Left ventricle myocardium inferior (tissue), 1 donor: ENCODE results near the gene IGF1. TPM values are rescaled to one million over a fixed set of nuclear protein-coding genes. Genes with fewer than 3 reads are reported as not detected.
"Not testable (repeated sequence)": the region's sequence is repeated elsewhere in the genome, so short reads cannot be mapped to it uniquely, and the experiment has no call there.

ENCODE experiments used
- DNase-seq: peaks from one replicate; pipeline ENCODE4 v3.0.0-alpha.2; 2020
- H3K27ac ChIP-seq: fragments of 200-600 bp; replicated peaks from 2 replicates; pipeline ENCODE4 v1.8.0; 2021
- H3K27me3 ChIP-seq: fragments of 200-600 bp; 2 replicates; pipeline ENCODE4 v1.8.0; 2021; ENCODE audit warnings: low read depth
- H3K36me3 ChIP-seq: fragments of 200-600 bp; 2 replicates; pipeline ENCODE4 v1.8.0; 2021
- H3K4me1 ChIP-seq: fragments of 200-600 bp; 2 replicates; pipeline ENCODE4 v1.8.0; 2021
- H3K4me3 ChIP-seq: fragments of 200-600 bp; 2 replicates; pipeline ENCODE4 v1.8.0; 2021; ENCODE audit warnings: mild to moderate bottlenecking, moderate library complexity
- H3K9me3 ChIP-seq: fragments of 200-600 bp; replicated peaks from 2 replicates; pipeline ENCODE4 v1.8.0; 2021
- intact Hi-C: fragments of 100-400 bp; cut with micrococcal nuclease; formaldehyde crosslinking; loops from one replicate; pipeline ENCODE4 v1.11.0; 2022
- total RNA-seq: library from RNA; stranded (reverse); fragmentation: NEBNext Ultra II Directional; extraction: Animal tissue kit (Norgen Biotek cat#: 25700); gene quantifications from one replicate; pipeline ENCODE4 v1.2.1, GENCODE V29; 2021
- TF ChIP-seq, protein P1 (sequence below): fragments of 200-600 bp; IDR thresholded peaks from 2 replicates; pipeline ENCODE4 v1.8.0; 2021; ENCODE audit warnings: antibody characterized with exemption, mild to moderate bottlenecking, borderline replicate concordance
- donor health status: DM: no; HTN: yes; CAD: no; lungs with severe emphysema.

IGF1 gene
- total RNA-seq, 1 donor from 2014 or later, result 5.8 TPM

DNA sequence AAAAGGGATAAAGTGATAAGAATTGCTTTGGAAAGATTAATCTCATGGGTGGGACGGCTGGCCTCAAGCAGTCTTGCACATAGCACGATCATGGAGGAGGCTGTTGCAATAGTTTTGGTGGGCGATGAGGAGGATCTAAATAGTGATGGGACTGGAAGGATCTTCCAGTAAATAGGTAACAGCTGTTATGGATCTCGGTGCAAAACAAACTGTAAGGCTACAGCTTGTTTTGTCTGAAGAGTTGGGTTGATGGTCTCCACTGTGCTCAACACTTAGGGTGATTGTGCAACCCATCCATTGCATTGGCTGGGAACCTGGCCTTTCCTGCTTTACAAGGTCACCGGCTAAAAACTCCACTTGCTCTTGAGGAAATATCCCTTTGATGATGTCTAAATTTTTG is 21.0 kb downstream of the IGF1 start:
- H3K36me3 ChIP-seq, result no peaks in the 10 kb centered on the region
- H3K27ac ChIP-seq, result no peak overlapping the region
- H3K4me1 ChIP-seq, result peaks cover 6% of the 10 kb centered on the region
- H3K4me3 ChIP-seq, result no peak overlapping the region
- DNase-seq, result no peak
- no peaks in the 10 kb centered on the region for H3K9me3 ChIP-seq
- TF ChIP-seq, protein P1, sequence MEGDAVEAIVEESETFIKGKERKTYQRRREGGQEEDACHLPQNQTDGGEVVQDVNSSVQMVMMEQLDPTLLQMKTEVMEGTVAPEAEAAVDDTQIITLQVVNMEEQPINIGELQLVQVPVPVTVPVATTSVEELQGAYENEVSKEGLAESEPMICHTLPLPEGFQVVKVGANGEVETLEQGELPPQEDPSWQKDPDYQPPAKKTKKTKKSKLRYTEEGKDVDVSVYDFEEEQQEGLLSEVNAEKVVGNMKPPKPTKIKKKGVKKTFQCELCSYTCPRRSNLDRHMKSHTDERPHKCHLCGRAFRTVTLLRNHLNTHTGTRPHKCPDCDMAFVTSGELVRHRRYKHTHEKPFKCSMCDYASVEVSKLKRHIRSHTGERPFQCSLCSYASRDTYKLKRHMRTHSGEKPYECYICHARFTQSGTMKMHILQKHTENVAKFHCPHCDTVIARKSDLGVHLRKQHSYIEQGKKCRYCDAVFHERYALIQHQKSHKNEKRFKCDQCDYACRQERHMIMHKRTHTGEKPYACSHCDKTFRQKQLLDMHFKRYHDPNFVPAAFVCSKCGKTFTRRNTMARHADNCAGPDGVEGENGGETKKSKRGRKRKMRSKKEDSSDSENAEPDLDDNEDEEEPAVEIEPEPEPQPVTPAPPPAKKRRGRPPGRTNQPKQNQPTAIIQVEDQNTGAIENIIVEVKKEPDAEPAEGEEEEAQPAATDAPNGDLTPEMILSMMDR, result no peak
- intact Hi-C loops, result no loop called here
- no peaks in the 10 kb centered on the region for H3K27me3 ChIP-seq

DNA sequence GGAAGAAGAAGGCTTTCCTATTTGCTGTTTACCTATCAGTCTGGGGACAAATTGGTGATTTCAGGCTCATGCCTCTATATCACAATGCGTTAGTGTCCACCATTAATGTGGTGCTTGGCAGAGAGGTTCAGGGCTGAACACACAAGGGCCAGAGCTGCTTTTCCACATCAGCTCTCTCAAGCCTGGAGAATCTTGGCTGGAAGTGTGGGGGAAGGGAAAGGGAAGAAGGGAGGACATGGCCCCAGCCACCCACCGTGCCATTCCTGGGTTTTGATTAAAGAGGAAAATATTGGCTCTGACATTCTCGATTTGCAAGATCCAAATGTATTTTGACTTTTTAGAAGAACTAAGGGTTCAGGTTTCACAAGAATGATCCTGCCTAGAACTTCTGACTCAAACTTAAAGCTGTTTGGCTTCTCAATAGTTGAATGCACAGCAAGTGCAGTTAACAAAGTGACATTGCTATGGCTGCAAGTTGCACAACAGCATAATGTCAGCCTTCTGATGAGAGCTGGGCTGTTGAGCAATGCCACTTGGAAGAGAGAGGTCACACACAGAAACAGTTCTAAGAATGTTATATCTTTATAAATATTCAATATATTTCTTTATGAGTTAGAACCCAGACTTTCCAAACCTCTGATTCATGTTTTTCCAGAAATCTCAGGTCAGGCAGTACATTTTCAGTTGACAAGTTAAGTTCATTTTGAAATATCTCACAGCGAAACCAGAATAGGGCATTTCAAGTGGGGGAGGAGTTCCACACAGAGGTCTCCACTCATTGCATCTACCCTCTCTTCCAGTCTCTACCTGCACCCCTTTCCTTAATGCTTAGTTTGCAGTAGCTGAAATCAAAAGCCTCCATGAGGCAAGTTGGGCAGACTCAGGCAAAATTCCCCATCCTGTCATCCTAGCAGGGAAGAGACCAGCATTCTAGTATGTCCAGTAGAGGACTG is 25.3 kb downstream of the IGF1 start:
- intact Hi-C loops, result no loop called here
- no peak overlapping the region for H3K4me3 ChIP-seq
- no peaks in the 10 kb centered on the region for H3K9me3 ChIP-seq
- H3K36me3 ChIP-seq, result no peaks in the 10 kb centered on the region
- H3K4me1 ChIP-seq, result peaks cover 9% of the 10 kb centered on the region
- TF ChIP-seq, protein P1, result no peak
- no peak for DNase-seq
- H3K27ac ChIP-seq, result peak overlapping the region; percentile 54
- no peaks in the 10 kb centered on the region for H3K27me3 ChIP-seq

DNA sequence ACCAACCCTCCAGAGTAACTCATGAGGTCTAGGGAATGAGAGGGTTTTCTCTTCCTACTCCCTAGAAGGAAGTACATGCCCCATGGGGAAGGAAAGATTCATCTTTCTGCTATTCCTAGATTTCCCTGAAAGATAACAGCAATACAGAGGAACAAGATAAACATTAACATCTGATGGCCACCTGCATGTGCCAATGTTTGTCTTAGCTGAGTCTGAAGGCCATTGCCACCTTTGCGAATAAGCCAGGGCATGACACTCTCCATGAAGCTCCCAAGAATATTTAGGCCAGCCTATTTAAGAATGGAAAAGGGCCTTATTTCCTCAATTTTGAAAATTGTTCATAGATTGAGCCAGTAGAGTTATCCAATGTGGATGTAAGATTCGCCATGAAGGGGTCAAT is 26.0 kb downstream of the IGF1 start:
- intact Hi-C loops, result no loop called here
- Histone ChIP-seq H3K36me3 (no peaks in the 10 kb centered on the region), H3K4me3 (no peak overlapping the region), H3K27ac (peak overlapping the region; percentile 54), H3K27me3 (no peaks in the 10 kb centered on the region), H3K4me1 (peaks cover 9% of the 10 kb centered on the region), H3K9me3 (no peaks in the 10 kb centered on the region)
- TF ChIP-seq, protein P1, result no peak
- DNase-seq, result no peak

DNA sequence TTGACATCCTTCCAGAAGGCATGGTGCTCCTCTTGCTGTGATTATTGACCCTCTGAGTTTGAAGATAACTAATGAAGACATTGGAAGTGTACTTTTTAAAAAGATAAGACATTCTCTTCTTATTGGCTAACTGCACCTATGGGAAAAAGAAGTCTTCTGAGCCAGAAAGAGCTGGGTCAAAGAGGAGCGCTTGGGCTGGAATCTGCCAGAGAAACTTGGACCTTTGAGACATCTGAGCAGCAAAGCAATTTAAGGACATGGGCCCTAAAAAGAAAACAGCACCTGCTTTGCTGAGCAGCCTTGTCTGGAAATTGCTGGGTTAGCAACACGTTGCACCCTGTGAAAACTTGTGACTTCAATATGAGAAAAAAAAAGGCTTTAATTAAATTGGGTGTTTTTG is 27.8 kb downstream of the IGF1 start:
- H3K27me3 ChIP-seq, result no peaks in the 10 kb centered on the region
- H3K4me3 ChIP-seq, result no peak overlapping the region
- peaks cover 6% of the 10 kb centered on the region for H3K9me3 ChIP-seq
- TF ChIP-seq, protein P1, result no peak
- peak overlapping the region; percentile 33 for H3K27ac ChIP-seq
- DNase-seq, result no peak
- no peaks in the 10 kb centered on the region for H3K36me3 ChIP-seq
- peaks cover 9% of the 10 kb centered on the region for H3K4me1 ChIP-seq
- intact Hi-C loops, result no loop called here

DNA sequence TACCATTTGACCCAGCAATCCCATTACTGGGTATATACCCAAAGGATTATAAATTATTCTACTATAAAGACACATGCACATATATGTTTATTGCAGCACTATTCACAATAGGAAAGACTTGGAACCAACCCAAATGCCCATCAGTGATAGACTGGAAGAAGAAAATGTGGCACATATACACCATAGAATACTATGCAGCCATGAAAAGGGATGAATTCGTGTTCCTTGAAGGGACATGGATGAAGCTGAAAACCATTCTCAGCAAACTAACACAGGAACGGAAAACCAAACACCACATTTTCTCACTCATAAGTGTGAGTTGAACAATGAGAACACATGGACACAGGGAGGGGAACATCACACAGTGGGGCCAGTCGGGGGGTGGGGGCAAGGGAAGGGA is 31.3 kb downstream of the IGF1 start:
- H3K4me1 ChIP-seq, H3K9me3 ChIP-seq, intact Hi-C loops: not testable (repeated sequence)

DNA sequence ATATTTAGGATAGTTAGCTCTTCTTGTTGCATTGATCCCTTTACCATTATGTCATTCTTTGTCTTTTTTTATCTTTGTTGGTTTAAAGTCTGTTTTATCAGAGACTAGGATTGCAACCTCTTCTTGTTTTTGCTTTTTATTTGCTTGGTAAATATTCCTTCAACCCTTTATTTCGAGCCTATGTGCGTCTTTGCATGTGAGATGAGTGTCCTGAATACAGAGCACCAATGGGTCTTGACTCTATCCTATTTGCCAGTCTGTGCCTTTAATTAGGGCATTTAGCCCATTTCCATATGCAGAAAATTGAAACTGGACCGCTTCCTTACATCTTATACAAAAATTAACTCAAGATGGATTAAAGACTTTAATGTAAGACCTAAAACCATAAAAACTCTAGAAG is 32.9 kb downstream of the IGF1 start:
- H3K27ac ChIP-seq, H3K36me3 ChIP-seq, DNase-seq, H3K9me3 ChIP-seq, H3K4me1 ChIP-seq, H3K27me3 ChIP-seq, H3K4me3 ChIP-seq, intact Hi-C loops: not testable (repeated sequence)

More for the DNA sequence above, 31.3 kb downstream of the IGF1 start:
- H3K27ac ChIP-seq, H3K4me3 ChIP-seq, DNase-seq, H3K27me3 ChIP-seq, H3K36me3 ChIP-seq: not testable (repeated sequence)
